22Rv1 (cell line): ENCODE data around the gene PAM16.

Source experiments
- ZFX ChIP-seq: fragments of 450-650 bp; IDR thresholded peaks from 2 replicates; pipeline ENCODE4 v1.6.1; 2017; ENCODE audit warnings: antibody characterized with exemption, borderline replicate concordance
- TF ChIP-seq, protein P1 (sequence below): fragments of 450-650 bp; IDR thresholded peaks from 2 replicates; pipeline ENCODE4 v1.5.1; 2017; ENCODE audit warnings: mild to moderate bottlenecking

DNA sequence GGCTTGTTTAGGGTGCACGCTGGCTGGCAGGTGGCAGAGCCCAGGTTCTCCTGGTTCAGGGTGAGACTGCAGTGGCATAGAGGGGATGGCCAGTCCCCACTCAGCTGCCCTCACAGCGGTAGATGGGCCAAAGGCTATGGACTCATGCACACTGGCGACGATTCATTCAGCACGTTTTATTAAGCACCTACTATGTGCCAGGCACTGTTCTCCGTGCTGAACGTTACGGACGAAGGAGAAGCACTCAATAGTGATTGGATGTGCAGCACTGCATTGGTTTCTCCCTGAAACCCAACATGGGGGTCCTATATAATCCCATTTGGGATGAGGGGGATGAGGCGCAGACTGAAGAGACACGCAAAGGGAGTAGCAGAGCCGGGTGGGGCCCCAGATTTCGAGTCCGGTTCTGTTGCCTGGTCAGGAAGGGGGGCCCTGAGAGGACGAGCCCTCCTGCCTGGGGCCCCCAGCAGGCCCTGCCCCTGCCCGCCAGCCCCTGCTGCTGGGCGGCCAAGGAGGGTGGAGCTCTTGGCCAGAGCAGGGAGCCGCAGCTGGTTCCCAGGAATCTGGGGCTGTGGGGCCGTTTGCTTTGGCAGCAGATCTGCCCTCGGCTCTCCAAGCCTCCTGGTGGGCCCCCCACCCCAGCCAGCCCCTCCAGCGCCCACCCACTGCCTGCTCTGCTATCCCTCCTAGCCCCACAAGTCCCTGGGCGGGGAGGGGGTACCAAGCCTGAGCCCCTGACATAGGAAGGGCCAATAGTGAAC is 26.4 kb downstream of the PAM16 start:
- TF ChIP-seq, protein P1, sequence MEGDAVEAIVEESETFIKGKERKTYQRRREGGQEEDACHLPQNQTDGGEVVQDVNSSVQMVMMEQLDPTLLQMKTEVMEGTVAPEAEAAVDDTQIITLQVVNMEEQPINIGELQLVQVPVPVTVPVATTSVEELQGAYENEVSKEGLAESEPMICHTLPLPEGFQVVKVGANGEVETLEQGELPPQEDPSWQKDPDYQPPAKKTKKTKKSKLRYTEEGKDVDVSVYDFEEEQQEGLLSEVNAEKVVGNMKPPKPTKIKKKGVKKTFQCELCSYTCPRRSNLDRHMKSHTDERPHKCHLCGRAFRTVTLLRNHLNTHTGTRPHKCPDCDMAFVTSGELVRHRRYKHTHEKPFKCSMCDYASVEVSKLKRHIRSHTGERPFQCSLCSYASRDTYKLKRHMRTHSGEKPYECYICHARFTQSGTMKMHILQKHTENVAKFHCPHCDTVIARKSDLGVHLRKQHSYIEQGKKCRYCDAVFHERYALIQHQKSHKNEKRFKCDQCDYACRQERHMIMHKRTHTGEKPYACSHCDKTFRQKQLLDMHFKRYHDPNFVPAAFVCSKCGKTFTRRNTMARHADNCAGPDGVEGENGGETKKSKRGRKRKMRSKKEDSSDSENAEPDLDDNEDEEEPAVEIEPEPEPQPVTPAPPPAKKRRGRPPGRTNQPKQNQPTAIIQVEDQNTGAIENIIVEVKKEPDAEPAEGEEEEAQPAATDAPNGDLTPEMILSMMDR, result no peak
- no peak for TF ChIP-seq ZFX
